Sigmoid colon (tissue), 7 donors: Measurements from ENCODE around the gene LLGL2. TPM values are rescaled to one million over a fixed set of nuclear protein-coding genes. Genes with fewer than 3 reads are reported as not detected.
"Not testable (repeated sequence)": the region's sequence is repeated elsewhere in the genome, so short reads cannot be mapped to it uniquely, and the experiment has no call there.

Experiments
- DNase-seq: peaks from one replicate; pipeline ENCODE4 v3.0.0-alpha.2; 2019
- H3K27ac ChIP-seq, 4 donors: fragments of 200-600 bp; sonication (generic); one replicate each; pipeline ENCODE4 v1.5.1; 2016 to 2019; ENCODE audit warnings: mild to moderate bottlenecking in 1 of 4
- H3K27me3 ChIP-seq, 3 donors: fragments of 200-600 bp; sonication (generic); one replicate each; pipeline ENCODE4 v1.5.1; 2019; ENCODE audit warnings: mild to moderate bottlenecking in 1 of 3
- H3K36me3 ChIP-seq, 4 donors: fragments of 200-600 bp; sonication (generic); one replicate each; pipeline ENCODE4 v1.5.1; 2016 to 2019
- H3K4me1 ChIP-seq, 4 donors: fragments of 200-600 bp; sonication (generic); one replicate each; pipeline ENCODE4 v1.5.1; 2017 to 2019
- H3K4me3 ChIP-seq, 4 donors: fragments of 200-600 bp; sonication (generic); one replicate each; pipeline ENCODE4 v1.5.1; 2017 to 2019; ENCODE audit warnings: mild to moderate bottlenecking in 2 of 4, moderate library complexity in 1 of 4
- H3K9me3 ChIP-seq, 4 donors: fragments of 200-600 bp in 3 of 4; sonication (generic) in 3 of 4; one replicate each; pipeline versions ENCODE4 v1.5.1 to v1.6.1; 2013 to 2019
- CTCF ChIP-seq, 4 experiments: fragments of 450-650 bp in 3 of 4; fragments of 200-600 bp in 1 of 4; IDR thresholded peaks; one replicate each; pipeline ENCODE4 v1.5.1; 2016 to 2019; ENCODE audit warnings: antibody characterized with exemption in 4 of 4, mild to moderate bottlenecking in 3 of 4, moderate library complexity in 2 of 4
- EP300 ChIP-seq, 4 donors: sonication (generic); formaldehyde crosslinking; IDR thresholded peaks; one replicate each; pipeline ENCODE4 v1.6.1; 2017; ENCODE audit warnings: antibody characterized with exemption in 4 of 4
- POLR2A ChIP-seq, 2 donors: fragments of 450-650 bp; IDR thresholded peaks; one replicate each; pipeline ENCODE4 v1.6.1; 2016; ENCODE audit warnings: antibody characterized with exemption in 2 of 2, mild to moderate bottlenecking in 2 of 2, moderate library complexity in 2 of 2
- POLR2AphosphoS5 ChIP-seq, 4 donors: sonication (generic); formaldehyde crosslinking; IDR thresholded peaks; one replicate each; pipeline ENCODE4 v1.6.1; 2017; ENCODE audit warnings: antibody characterized with exemption in 4 of 4
- WGBS, 2 donors: extraction: QIAGEN DNeasy Blood & Tissue Kit; methylation state at CpG; one replicate each; pipeline ENCODE4 v1.1.7; 2013; 5-methylcytosine and 5-hydroxymethylcytosine counted together
- intact Hi-C: fragments of 100-400 bp; cut with DNase I; formaldehyde crosslinking; loops from one replicate; pipeline ENCODE4 v1.15.1; 2023
- polyA plus RNA-seq, 3 donors: library from polyadenylated mRNA; stranded (reverse); fragments of 200-250 nt; gene quantifications; one replicate each; pipeline ENCODE4 v1.2.3, GENCODE V29; 2013
- total RNA-seq, 4 donors: library from RNA; depleted of rRNA; stranded (reverse); fragments of >200 nt; gene quantifications; one replicate each; pipeline ENCODE4 v1.1.0, GENCODE V29; 2016
- donor health status: healthy with polysubstance abuse.
- donor health status: Bipolar disorder and iron deficiency.
- donor health status: healthy.

The LLGL2 gene
- total and polyA plus RNA-seq, 7 donors: 1.4 to 299 (median 5.0) TPM

- 48 to 86% methylated on average over 3 of the region's 3 CpGs for WGBS, 2 donors
- H3K4me1 ChIP-seq: peaks cover 5 to 40% (median 27%) of the 10 kb centered on the region in 4 donors
- TF ChIP-seq POLR2AphosphoS5 (IDR thresholded peaks at IDR 0.05) (no peak), EP300 (IDR thresholded peaks at IDR 0.05) (no peak), POLR2A (IDR thresholded peaks at IDR 0.05) (no peak), CTCF (IDR thresholded peaks at IDR 0.05) (no peak)
- H3K4me3 ChIP-seq: no peak overlapping the region
- no peaks in the 10 kb centered on the region for H3K27me3 ChIP-seq
- no peaks in the 10 kb centered on the region for H3K9me3 ChIP-seq
- no peak overlapping the region for H3K27ac ChIP-seq
- DNase-seq: no peak
- intact Hi-C loops: loop anchor here (5.0 kb wide), 4 partner anchors 76 to 246 kb away; partner anchors contain the start of genes MIF4GD and SLC25A19
- peaks cover 0 to 15% (median 0%) of the 10 kb centered on the region in 4 donors for H3K36me3 ChIP-seq
These were observed 7.3 kb upstream of the LLGL2 start for GRCh38 chr17:75518201-75518600.

GRCh38 chr17:75518983-75519537 lies 6.4 kb upstream of the LLGL2 start:
- peaks cover 0 to 15% (median 0%) of the 10 kb centered on the region in 4 donors for H3K36me3 ChIP-seq
- intact Hi-C loops: loop anchor here (5.0 kb wide), 4 partner anchors 77 to 247 kb away; partner anchors contain the start of genes MIF4GD and SLC25A19
- H3K27me3 ChIP-seq: no peaks in the 10 kb centered on the region
- TF ChIP-seq POLR2AphosphoS5 (IDR thresholded peaks at IDR 0.05): no peak
- TF ChIP-seq EP300 (IDR thresholded peaks at IDR 0.05): no peak
- TF ChIP-seq CTCF (IDR thresholded peaks at IDR 0.05): no peak
- no peak for TF ChIP-seq POLR2A (IDR thresholded peaks at IDR 0.05)
- H3K27ac ChIP-seq: no peak overlapping the region
- no peak for DNase-seq
- H3K4me1 ChIP-seq: peaks cover 5 to 31% (median 18%) of the 10 kb centered on the region in 4 donors
- H3K4me3 ChIP-seq: no peak overlapping the region
- H3K9me3 ChIP-seq: no peaks in the 10 kb centered on the region
- 87 to 92% methylated on average over 9 of the region's 9 CpGs for WGBS, 2 donors

- Histone ChIP-seq H3K36me3 (peaks cover 0 to 15% (median 0%) of the 10 kb centered on the region in 4 donors), H3K4me1 (peaks cover 5 to 33% (median 22%) of the 10 kb centered on the region in 4 donors)
- H3K27me3 ChIP-seq, H3K4me3 ChIP-seq, H3K27ac ChIP-seq, H3K9me3 ChIP-seq, intact Hi-C loops, DNase-seq: not testable (repeated sequence)
- WGBS, 2 donors: 91 to 95% methylated on average over 8 of the region's 8 CpGs
These were observed 5.1 kb upstream of the LLGL2 start for GRCh38 chr17:75520413-75520812.

GRCh38 chr17:75521290-75521689 lies 4.2 kb upstream of the LLGL2 start:
- WGBS, 2 donors: 94 to 95% methylated on average over 8 of the region's 8 CpGs
- Histone ChIP-seq H3K4me3 (no peak overlapping the region), H3K9me3 (no peaks in the 10 kb centered on the region), H3K36me3 (peaks cover 0 to 15% (median 0%) of the 10 kb centered on the region in 4 donors), H3K27me3 (peaks cover 0 to 6% (median 0%) of the 10 kb centered on the region in 3 donors), H3K27ac (no peak overlapping the region), H3K4me1 (peaks cover 0 to 34% (median 29%) of the 10 kb centered on the region in 4 donors)
- TF ChIP-seq CTCF (IDR thresholded peaks at IDR 0.05): no peak
- TF ChIP-seq POLR2AphosphoS5 (IDR thresholded peaks at IDR 0.05): no peak
- TF ChIP-seq POLR2A (IDR thresholded peaks at IDR 0.05): no peak
- TF ChIP-seq EP300 (IDR thresholded peaks at IDR 0.05): no peak
- DNase-seq: no peak
- intact Hi-C loops: no loop called here

- no peak overlapping the region for H3K27ac ChIP-seq
- peaks cover 0 to 32% (median 28%) of the 10 kb centered on the region in 4 donors for H3K4me1 ChIP-seq
- no peak for TF ChIP-seq POLR2AphosphoS5 (IDR thresholded peaks at IDR 0.05)
- no peak for TF ChIP-seq POLR2A (IDR thresholded peaks at IDR 0.05)
- TF ChIP-seq EP300 (IDR thresholded peaks at IDR 0.05): no peak
- no peak for TF ChIP-seq CTCF (IDR thresholded peaks at IDR 0.05)
- peaks cover 0 to 10% (median 0%) of the 10 kb centered on the region in 3 donors for H3K27me3 ChIP-seq
- DNase-seq: no peak
- H3K4me3 ChIP-seq: no peak overlapping the region
- H3K9me3 ChIP-seq: no peaks in the 10 kb centered on the region
- 91 to 94% methylated on average over 33 of the region's 33 CpGs for WGBS, 2 donors
- H3K36me3 ChIP-seq: peaks cover 0 to 15% (median 0%) of the 10 kb centered on the region in 4 donors
- intact Hi-C loops: no loop called here
These were observed 3.4 kb upstream of the LLGL2 start for GRCh38 chr17:75521951-75522727.
